Stimulated activated CD8-positive, alpha-beta memory T cell treated with anti-CD3 and anti-CD28 coated beads, Interleukin-12 subunit alpha, Interleukin-12 subunit beta, amount 100 ng/mL, for 24 hours (primary cell): Measurements from ENCODE around the gene TLR8.

Source experiments
- DNase-seq: peaks from one replicate; pipeline ENCODE4 v3.0.0-alpha.2; 2020; ENCODE audit errors: extremely low read depth

The TLR8 gene

GRCh38 chrX:12906046-12906761 is at the start of gene TLR8:
Gene TLR8 (plus strand): TSS chrX:12906620. CDS start chrX:12906707, 87 bp downstream.
- no peak for DNase-seq

GRCh38 chrX:12865359-12865758 is 41.1 kb upstream of the TLR8 start:
- DNase-seq, result no peak

GRCh38 chrX:12866451-12867377 is 39.7 kb upstream of the TLR8 start, which contains the start of gene TLR7:
Gene TLR7 (plus strand): TSS chrX:12867072. CDS start chrX:12867579, 507 bp downstream.
- DNase-seq, result no peak

GRCh38 chrX:12867685-12868084 is 38.7 kb upstream of the TLR8 start:
- no peak for DNase-seq

GRCh38 chrX:12868747-12869146 is 37.7 kb upstream of the TLR8 start:
- DNase-seq, result no peak

- DNase-seq, result no peak
These were observed 35.2 kb upstream of the TLR8 start for GRCh38 chrX:12871257-12871656.

- DNase-seq, result no peak
These were observed 33.7 kb upstream of the TLR8 start for GRCh38 chrX:12872741-12873140.

- DNase-seq, result no peak
These were observed 31.8 kb upstream of the TLR8 start for GRCh38 chrX:12874581-12874980.

- DNase-seq, result no peak
These were observed 29.0 kb upstream of the TLR8 start for GRCh38 chrX:12877386-12877785.

- DNase-seq, result no peak
These were observed 27.9 kb upstream of the TLR8 start for GRCh38 chrX:12878536-12878935.

- no peak for DNase-seq
These were observed 24.5 kb upstream of the TLR8 start for GRCh38 chrX:12881914-12882313.

GRCh38 chrX:12885508-12885907 is 20.9 kb upstream of the TLR8 start:
- DNase-seq, result no peak

GRCh38 chrX:12886545-12886944 is 19.9 kb upstream of the TLR8 start:
- DNase-seq, result no peak

- no peak for DNase-seq
These were observed 19.3 kb upstream of the TLR8 start for GRCh38 chrX:12887141-12887540.

GRCh38 chrX:12887767-12888166 is 18.7 kb upstream of the TLR8 start:
- no peak for DNase-seq

- no peak for DNase-seq
These were observed 16.0 kb upstream of the TLR8 start for GRCh38 chrX:12890467-12890866.

GRCh38 chrX:12891171-12891570 is 15.2 kb upstream of the TLR8 start:
- DNase-seq, result no peak

GRCh38 chrX:12891915-12892506 is 14.4 kb upstream of the TLR8 start:
- DNase-seq, result no peak

GRCh38 chrX:12892716-12893115 is 13.7 kb upstream of the TLR8 start:
- DNase-seq, result no peak

- DNase-seq, result no peak
These were observed 12.1 kb upstream of the TLR8 start for GRCh38 chrX:12894074-12895030.

GRCh38 chrX:12895866-12896265 is 10.6 kb upstream of the TLR8 start:
- no peak for DNase-seq
